CD4-positive, alpha-beta T cell treated with Interleukin-21 for 1 hour (primary cell): Measurements from ENCODE around the gene C16orf78.

Experiments
- DNase-seq: peaks from one replicate; pipeline ENCODE4 v3.0.0-alpha.2; 2020

C16orf78 gene

DNA sequence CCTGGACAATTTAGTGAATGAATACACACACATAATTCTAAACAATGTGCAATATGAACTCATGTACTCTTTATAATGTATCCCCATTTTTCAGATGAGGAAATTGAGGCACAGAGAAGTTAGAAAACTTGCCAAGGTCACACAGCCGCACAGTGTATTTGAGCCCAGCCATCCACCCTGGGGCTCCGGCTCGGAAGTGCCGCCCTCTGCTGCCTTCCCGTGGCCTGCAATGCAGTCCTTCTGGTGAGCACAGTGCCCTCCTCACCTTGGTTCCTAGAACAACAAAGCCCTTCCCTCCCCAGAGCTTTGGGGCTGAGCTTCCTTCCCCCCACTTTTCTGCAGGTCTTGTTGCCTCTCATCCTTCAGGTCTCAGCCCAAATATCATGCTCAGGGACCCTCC lies 63.7 kb downstream of the C16orf78 start:
- no peak for DNase-seq

DNA sequence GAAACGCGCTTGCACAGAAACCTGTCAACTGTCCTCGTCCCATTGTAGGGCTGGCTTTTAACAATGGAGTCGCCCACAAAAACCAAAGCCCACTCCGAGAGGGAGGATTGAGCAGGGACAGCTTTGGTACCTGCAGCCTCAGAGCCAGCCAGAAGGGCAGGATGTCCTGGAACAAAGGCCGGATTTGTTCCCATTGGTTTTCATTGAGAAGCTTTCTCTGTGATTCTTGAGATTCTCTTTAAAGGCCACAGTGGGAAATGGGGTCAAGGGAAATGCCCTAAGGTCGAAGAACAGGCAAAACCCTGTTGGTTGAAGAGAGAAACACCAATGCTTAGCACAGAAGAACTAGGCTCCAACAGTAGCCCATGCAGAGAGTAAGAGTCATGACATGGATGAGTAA lies 65.4 kb downstream of the C16orf78 start:
- DNase-seq, result no peak

- DNase-seq, result no peak
Observed at GRCh38 chr16:49439676-49440075, 66.1 kb downstream of the C16orf78 start.

GRCh38 chr16:49440156-49441065 lies 66.8 kb downstream of the C16orf78 start:
- no peak for DNase-seq

- DNase-seq, result peak; percentile 77
Observed at GRCh38 chr16:49441366-49441780, 67.8 kb downstream of the C16orf78 start.

DNA sequence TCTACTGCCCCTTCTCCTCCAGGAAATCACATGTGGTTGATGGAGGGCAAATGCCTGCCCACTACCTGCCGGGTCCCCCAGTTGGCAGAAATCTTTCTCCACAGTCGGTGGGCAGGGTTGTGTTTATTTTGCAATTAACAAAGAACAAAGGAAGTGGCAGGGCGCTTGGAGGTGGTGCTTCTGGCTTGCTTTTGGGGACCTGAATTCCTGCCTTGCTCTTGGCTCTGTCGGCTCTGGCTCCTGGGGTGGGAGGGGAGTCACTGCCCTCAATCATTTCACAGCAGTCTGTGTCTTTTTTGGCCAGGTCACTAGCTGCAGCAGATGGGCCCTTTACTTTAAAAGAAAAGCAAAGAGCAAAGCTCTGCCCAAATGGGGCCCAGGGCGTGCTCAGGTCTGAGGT lies 69.2 kb downstream of the C16orf78 start:
- DNase-seq, result no peak

DNA sequence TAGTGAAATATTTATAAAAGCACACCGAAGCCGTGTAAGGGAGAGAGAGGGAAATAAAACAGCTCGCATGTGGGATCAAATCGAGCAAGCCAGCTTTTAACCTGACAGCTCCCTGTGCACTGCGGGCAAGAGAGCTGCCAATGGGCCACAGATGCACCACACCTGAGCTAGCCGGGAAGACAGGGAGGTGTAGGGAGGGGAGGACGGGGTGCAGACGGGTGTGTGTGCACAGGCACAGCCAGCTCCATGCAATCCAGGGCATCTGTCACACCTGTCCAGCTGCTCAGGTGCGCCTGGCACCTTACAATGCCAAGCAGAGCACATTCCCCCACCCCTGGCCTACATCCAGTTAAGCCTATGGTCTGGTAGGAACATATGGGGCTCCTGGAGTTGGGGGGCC lies 70.0 kb downstream of the C16orf78 start:
- no peak for DNase-seq

DNA sequence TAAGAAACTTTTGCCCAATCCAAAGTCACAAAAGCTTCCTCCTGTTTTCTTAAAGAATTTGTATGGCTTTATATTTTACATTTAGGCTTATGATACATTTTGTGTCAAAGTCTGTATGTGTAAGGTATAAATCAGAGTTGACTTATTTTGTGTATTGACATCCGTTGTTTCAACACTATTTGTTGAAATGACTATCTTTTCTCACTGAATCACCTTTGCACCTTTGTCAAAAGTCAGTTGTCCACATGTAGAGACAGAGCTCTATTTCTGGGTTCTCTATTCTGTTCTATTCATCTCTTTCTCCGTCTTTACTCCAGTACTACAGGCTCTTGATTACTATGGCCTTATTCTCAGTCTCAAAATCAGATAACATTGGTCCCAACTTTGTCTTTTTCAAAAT lies 73.2 kb downstream of the C16orf78 start:
- no peak for DNase-seq
